GM11168 (cell line): Measurements from ENCODE around the gene WNK1.
"Not testable (repeated sequence)": the region's sequence is repeated elsewhere in the genome, so short reads cannot be mapped to it uniquely, and the experiment has no call there.

Experiments used
- in situ Hi-C: fragments of 300-500 bp; cut with MboI; formaldehyde crosslinking; loops from one replicate; pipeline ENCODE4 v1.12.0; 2022; ENCODE audit warnings: low sequenced_read_pairs; ENCODE audit not compliant: unreplicated experiment

The WNK1 gene

GRCh38 chr12:849733-850437 is 97.5 kb downstream of the WNK1 start:
- in situ Hi-C loops: not testable (repeated sequence)

GRCh38 chr12:851343-851742 is 99.0 kb downstream of the WNK1 start:
- in situ Hi-C loops: no loop called here

GRCh38 chr12:851913-852312 is 99.5 kb downstream of the WNK1 start:
- in situ Hi-C loops: no loop called here

GRCh38 chr12:852864-853263 is 100.5 kb downstream of the WNK1 start:
- in situ Hi-C loops: no loop called here

GRCh38 chr12:857611-858010 is 105.2 kb downstream of the WNK1 start:
- in situ Hi-C loops: no loop called here

- in situ Hi-C loops: no loop called here
Measured at GRCh38 chr12:862303-862911, 110.0 kb downstream of the WNK1 start.

- in situ Hi-C loops: no loop called here
Measured at GRCh38 chr12:863285-863684, 110.9 kb downstream of the WNK1 start.

GRCh38 chr12:865614-866013 is 113.2 kb downstream of the WNK1 start:
- in situ Hi-C loops: no loop called here

- in situ Hi-C loops: no loop called here
Measured at GRCh38 chr12:867905-868304, 115.5 kb downstream of the WNK1 start.

GRCh38 chr12:868722-869121 is 116.3 kb downstream of the WNK1 start:
- in situ Hi-C loops: no loop called here

GRCh38 chr12:870378-870777 is 118.0 kb downstream of the WNK1 start:
- in situ Hi-C loops: no loop called here

GRCh38 chr12:873954-874353 is 121.6 kb downstream of the WNK1 start:
- in situ Hi-C loops: no loop called here

GRCh38 chr12:879641-880040 is 127.3 kb downstream of the WNK1 start:
- in situ Hi-C loops: no loop called here

- in situ Hi-C loops: no loop called here
Measured at GRCh38 chr12:880656-881055, 128.3 kb downstream of the WNK1 start.

- in situ Hi-C loops: no loop called here
Measured at GRCh38 chr12:884746-885414, 132.5 kb downstream of the WNK1 start.

- in situ Hi-C loops: no loop called here
Measured at GRCh38 chr12:885701-886100, 133.3 kb downstream of the WNK1 start.

- in situ Hi-C loops: no loop called here
Measured at GRCh38 chr12:886206-886605, 133.8 kb downstream of the WNK1 start.

GRCh38 chr12:894226-894625 is 141.8 kb downstream of the WNK1 start:
- in situ Hi-C loops: no loop called here

GRCh38 chr12:896031-896430 is 143.7 kb downstream of the WNK1 start:
- in situ Hi-C loops: no loop called here

GRCh38 chr12:897386-897785 is 145.0 kb downstream of the WNK1 start:
- in situ Hi-C loops: no loop called here

GRCh38 chr12:902581-902980 is 150.2 kb downstream of the WNK1 start:
- in situ Hi-C loops: no loop called here

GRCh38 chr12:903055-903454 is 150.7 kb downstream of the WNK1 start:
- in situ Hi-C loops: no loop called here
